Peyer's patch (tissue), 4 donors: ENCODE results near the gene GNAQ.

Source experiments
- CTCF ChIP-seq, 6 experiments: fragments of 450-650 bp in 4 of 6; fragments of 200-600 bp in 2 of 6; sonication (generic) in 1 of 6; IDR thresholded peaks; one replicate each; pipeline ENCODE4 v1.5.1; 2017 to 2019; ENCODE audit warnings: antibody characterized with exemption in 6 of 6, mild to moderate bottlenecking in 3 of 6, moderate library complexity in 1 of 6
- POLR2A ChIP-seq, 2 donors: fragments of 450-650 bp; IDR thresholded peaks; one replicate each; pipeline ENCODE4 v1.5.1; 2017; ENCODE audit warnings: antibody characterized with exemption in 2 of 2, mild to moderate bottlenecking in 2 of 2, moderate library complexity in 2 of 2

- TF ChIP-seq POLR2A (IDR thresholded peaks at IDR 0.05) (no peak), CTCF (IDR thresholded peaks at IDR 0.05) (no peak)
These were observed 44.4 kb downstream of the GNAQ start for GRCh38 chr9:77987081-77987656.
